Neutrophil (primary cell): Measurements from ENCODE around the gene MICU1.
"Not testable (repeated sequence)": the region's sequence is repeated elsewhere in the genome, so short reads cannot be mapped to it uniquely, and the experiment has no call there.

Source experiments
- H3K27ac ChIP-seq: fragments of 200-600 bp; sonication (generic); 2 replicates; pipeline ENCODE4 v1.5.1; 2016; ENCODE audit warnings: mild to moderate bottlenecking, moderate library complexity
- H3K27me3 ChIP-seq: fragments of 200-600 bp; sonication (generic); 2 replicates; pipeline ENCODE4 v1.6.0; 2016; ENCODE audit warnings: mild to moderate bottlenecking
- H3K36me3 ChIP-seq: fragments of 200-600 bp; sonication (generic); 2 replicates; pipeline ENCODE4 v1.5.1; 2017
- H3K4me1 ChIP-seq, 2 experiments: fragments of 200-600 bp in 1 of 2; sonication (generic) in 1 of 2; 1 replicate in 1 of 2; 2 replicates in 1 of 2; pipeline versions ENCODE4 v1.5.1 to v1.6.1; 2013 to 2016; ENCODE audit warnings: low read depth in 1 of 2, low read length in 1 of 2, mild to moderate bottlenecking in 1 of 2, moderate library complexity in 1 of 2; ENCODE audit not compliant: control insufficient read depth in 1 of 2, insufficient read depth in 1 of 2
- H3K4me3 ChIP-seq, 2 experiments: fragments of 200-600 bp in 1 of 2; sonication (generic) in 1 of 2; 1 replicate in 1 of 2; 2 replicates in 1 of 2; pipeline ENCODE4 v1.5.1; 2013 to 2016; ENCODE audit warnings: low read depth in 1 of 2, low read length in 1 of 2, mild to moderate bottlenecking in 1 of 2, moderate library complexity in 1 of 2
- H3K9me3 ChIP-seq: fragments of 200-600 bp; sonication (generic); 2 replicates; pipeline ENCODE4 v1.5.1; 2016
- TF ChIP-seq, protein P1 (sequence below): fragments of 200-600 bp; sonication (generic); IDR thresholded peaks from 2 replicates; pipeline ENCODE4 v1.5.1; 2016; ENCODE audit warnings: antibody characterized with exemption

Gene MICU1

DNA sequence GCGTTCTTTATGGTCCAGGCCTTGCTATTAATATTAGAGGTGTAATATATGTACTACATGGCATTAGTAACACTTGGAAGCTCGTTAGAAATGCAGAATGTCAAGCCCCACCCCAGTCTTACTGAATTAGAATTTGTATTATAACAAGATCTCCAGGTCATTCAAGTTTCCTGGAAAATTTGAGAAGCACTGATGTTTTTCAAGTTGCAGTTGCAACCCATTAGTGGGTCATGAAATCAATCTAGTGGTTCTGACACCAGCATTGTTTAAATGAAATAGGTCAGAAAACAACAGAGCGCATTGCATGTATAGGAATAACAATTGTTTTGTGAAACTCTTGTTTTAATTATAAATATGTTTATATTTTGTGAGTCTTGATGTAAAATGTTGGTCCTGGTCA, 28.8 kb upstream of the MICU1 start:
- H3K4me1 ChIP-seq: no peaks in the 10 kb centered on the region
- TF ChIP-seq, protein P1, sequence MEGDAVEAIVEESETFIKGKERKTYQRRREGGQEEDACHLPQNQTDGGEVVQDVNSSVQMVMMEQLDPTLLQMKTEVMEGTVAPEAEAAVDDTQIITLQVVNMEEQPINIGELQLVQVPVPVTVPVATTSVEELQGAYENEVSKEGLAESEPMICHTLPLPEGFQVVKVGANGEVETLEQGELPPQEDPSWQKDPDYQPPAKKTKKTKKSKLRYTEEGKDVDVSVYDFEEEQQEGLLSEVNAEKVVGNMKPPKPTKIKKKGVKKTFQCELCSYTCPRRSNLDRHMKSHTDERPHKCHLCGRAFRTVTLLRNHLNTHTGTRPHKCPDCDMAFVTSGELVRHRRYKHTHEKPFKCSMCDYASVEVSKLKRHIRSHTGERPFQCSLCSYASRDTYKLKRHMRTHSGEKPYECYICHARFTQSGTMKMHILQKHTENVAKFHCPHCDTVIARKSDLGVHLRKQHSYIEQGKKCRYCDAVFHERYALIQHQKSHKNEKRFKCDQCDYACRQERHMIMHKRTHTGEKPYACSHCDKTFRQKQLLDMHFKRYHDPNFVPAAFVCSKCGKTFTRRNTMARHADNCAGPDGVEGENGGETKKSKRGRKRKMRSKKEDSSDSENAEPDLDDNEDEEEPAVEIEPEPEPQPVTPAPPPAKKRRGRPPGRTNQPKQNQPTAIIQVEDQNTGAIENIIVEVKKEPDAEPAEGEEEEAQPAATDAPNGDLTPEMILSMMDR: no peak
- H3K27ac ChIP-seq: no peak overlapping the region
- H3K27me3 ChIP-seq: no peaks in the 10 kb centered on the region
- H3K9me3 ChIP-seq: no peaks in the 10 kb centered on the region
- no peak overlapping the region for H3K4me3 ChIP-seq
- H3K36me3 ChIP-seq: no peaks in the 10 kb centered on the region

DNA sequence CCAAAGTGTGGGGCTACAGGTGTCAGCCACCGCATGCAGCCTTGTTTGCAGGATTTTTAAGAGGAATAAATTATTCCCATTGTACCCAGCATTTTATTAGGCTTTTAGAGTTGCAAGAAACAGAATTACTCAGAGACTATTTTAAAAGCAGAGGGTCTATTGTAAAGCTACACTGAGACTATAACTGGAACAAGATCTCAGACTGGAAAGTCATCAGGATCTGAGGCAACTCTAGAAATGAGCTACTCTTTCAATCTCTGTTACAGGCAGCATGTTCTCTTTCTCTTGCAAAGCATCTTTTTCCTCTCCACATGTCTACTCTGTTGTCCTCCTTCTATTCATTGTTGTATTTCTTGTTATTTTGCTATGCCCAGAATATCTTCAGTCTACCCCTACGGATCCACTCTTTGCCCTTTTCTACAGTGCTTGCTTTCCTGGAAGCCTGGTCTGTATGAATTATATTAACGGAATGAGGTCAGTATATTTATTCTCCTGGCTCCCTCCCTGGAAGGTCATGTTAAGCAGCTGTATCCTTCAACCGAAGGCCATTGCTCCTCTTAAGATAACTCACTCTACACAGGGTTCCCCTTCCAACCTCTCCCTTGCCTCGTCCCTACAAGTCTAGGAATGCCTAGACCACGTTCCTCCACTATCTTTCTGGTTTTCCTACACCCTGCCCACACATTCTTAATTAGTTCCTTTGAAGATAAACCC, 27.7 kb upstream of the MICU1 start:
- Histone ChIP-seq H3K4me1 (no peaks in the 10 kb centered on the region), H3K27ac (no peak overlapping the region), H3K9me3 (no peaks in the 10 kb centered on the region), H3K36me3 (no peaks in the 10 kb centered on the region), H3K27me3 (no peaks in the 10 kb centered on the region), H3K4me3 (no peak overlapping the region)
- TF ChIP-seq, protein P1: no peak

DNA sequence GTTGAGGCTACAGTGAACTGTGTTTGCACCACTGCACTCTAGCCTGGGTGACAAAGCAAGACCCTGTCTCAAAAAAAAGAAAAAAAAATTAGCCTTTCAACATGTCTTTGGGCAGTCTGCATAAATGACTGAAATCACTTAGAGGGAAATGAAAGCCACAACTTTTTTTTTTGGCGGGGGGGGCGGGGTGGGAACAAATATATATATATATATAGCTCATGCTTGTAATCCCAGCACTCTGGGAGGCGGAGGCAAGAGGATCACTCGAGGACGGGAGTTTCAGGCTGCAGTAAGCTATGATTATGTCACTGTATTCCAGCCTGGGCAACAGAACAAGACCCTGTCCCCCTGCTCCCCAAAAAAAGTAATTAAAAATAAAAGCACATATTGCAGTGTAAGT, 23.4 kb upstream of the MICU1 start:
- no peaks in the 10 kb centered on the region for H3K9me3 ChIP-seq
- TF ChIP-seq, protein P1: no peak
- no peak overlapping the region for H3K27ac ChIP-seq
- H3K4me1 ChIP-seq: no peaks in the 10 kb centered on the region
- no peaks in the 10 kb centered on the region for H3K36me3 ChIP-seq
- no peaks in the 10 kb centered on the region for H3K27me3 ChIP-seq
- no peak overlapping the region for H3K4me3 ChIP-seq

DNA sequence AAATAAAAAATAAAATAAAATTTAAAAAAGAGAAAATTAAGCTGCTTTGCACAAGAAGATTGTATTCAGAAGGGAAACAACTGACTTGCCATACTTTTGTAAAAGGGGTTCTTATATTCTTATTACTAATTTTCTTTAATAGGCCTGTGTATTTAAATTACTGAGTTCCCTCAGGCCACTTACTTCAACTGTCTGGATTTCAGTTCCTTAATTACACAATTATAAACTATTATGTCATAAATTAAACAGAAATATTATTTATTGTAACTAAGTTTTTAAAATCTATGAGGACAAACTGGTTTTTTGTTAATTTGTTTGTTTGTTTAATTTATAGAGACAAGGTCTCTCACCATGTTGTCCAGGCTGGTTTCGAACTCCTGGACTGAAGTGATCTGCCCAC, 22.4 kb upstream of the MICU1 start:
- no peak overlapping the region for H3K4me3 ChIP-seq
- H3K4me1 ChIP-seq: no peaks in the 10 kb centered on the region
- no peaks in the 10 kb centered on the region for H3K36me3 ChIP-seq
- H3K9me3 ChIP-seq: no peaks in the 10 kb centered on the region
- TF ChIP-seq, protein P1: no peak
- no peaks in the 10 kb centered on the region for H3K27me3 ChIP-seq
- H3K27ac ChIP-seq: no peak overlapping the region

DNA sequence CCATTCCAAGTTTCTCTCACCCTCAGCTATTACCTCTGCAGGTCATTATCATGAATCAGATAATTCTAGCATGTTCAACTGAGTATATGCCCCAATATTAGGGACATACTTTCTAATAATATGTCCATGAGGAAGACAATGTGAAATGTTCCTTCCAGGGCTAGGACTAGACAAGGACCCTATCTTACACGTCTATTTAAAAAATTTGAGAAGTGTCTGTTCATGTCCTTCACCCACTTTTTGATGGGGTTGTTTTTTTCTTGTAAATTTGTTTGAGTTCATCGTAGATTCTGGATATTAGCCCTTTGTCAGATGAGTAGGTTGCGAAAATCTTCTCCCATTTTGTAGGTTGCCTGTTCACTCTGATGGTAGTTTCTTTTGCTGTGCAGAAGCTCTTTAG, 21.1 kb upstream of the MICU1 start:
- not testable (repeated sequence) for H3K9me3 ChIP-seq, H3K27me3 ChIP-seq, H3K4me1 ChIP-seq, H3K27ac ChIP-seq, H3K4me3 ChIP-seq, H3K36me3 ChIP-seq

DNA sequence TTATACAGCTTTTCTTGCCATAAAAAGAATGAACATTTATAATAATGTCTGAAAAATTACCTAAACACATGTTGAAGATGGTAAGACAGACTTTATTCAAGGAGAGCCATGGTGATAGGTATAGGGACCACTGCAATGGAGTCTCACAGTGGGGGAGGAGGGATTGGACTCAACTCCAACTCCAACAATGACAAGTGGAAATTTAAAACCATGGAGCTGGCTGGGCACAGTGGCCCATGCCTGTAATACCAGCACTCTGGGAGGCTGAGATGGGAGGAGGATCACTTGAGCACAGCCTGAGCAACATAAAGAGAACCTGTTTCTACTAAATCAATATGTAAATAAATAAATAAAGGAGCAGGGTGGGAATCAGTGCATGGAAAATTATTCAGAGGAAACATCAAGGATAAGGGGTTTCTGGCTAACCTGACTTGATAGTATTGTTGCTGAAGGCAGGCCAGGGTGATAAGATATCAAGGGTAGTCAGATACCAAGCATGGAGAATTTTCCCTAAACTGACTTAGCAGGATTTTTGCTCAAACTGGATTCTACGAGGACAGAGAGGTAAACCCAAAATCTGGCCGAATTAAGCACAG, 19.5 kb upstream of the MICU1 start:
- Histone ChIP-seq H3K4me1 (no peaks in the 10 kb centered on the region), H3K27me3 (no peaks in the 10 kb centered on the region), H3K27ac (no peak overlapping the region), H3K36me3 (no peaks in the 10 kb centered on the region), H3K4me3 (no peak overlapping the region), H3K9me3 (no peaks in the 10 kb centered on the region)
- TF ChIP-seq, protein P1: no peak
